ENCODE measurements around the gene RRBP1. TPM values are rescaled to one million over a fixed set of nuclear protein-coding genes. Genes with fewer than 3 reads are reported as not detected.

The RRBP1 gene
- total RNA-seq, 2 donors from 2014 or later, result 313 to 511 TPM

GRCh38 chr20:17626217-17627007, 55.6 kb downstream of the RRBP1 start:
- no peak for TF ChIP-seq POLR2A (IDR thresholded peaks at IDR 0.05)
- TF ChIP-seq CTCF (IDR thresholded peaks at IDR 0.05), result no peak
- Histone ChIP-seq H3K9me3 (no peaks in the 10 kb centered on the region), H3K27me3 (no peaks in the 10 kb centered on the region), H3K27ac (peak overlapping the region; percentile 49 to 79 (median 68)), H3K36me3 (replicated peaks in 1 of 2; ENCODE audit: insufficient read depth in 1 of 2, low read depth in 2 of 2) (peaks cover 37% of the 10 kb centered on the region in 2 donors), H3K4me3 (no peak overlapping the region), H3K4me1 (peaks cover 39% of the 10 kb centered on the region)
- intact Hi-C loops (cut with DNase I), result no loop called here
- whole genome bisulfite sequencing, 2 donors, result 49 to 61% methylated on average over 14 to 18 of the region's 18 CpGs
- DNase-seq, result peak; percentile 79 to 94 (median 83)
- peak; percentile 79 for ATAC-seq

DNA sequence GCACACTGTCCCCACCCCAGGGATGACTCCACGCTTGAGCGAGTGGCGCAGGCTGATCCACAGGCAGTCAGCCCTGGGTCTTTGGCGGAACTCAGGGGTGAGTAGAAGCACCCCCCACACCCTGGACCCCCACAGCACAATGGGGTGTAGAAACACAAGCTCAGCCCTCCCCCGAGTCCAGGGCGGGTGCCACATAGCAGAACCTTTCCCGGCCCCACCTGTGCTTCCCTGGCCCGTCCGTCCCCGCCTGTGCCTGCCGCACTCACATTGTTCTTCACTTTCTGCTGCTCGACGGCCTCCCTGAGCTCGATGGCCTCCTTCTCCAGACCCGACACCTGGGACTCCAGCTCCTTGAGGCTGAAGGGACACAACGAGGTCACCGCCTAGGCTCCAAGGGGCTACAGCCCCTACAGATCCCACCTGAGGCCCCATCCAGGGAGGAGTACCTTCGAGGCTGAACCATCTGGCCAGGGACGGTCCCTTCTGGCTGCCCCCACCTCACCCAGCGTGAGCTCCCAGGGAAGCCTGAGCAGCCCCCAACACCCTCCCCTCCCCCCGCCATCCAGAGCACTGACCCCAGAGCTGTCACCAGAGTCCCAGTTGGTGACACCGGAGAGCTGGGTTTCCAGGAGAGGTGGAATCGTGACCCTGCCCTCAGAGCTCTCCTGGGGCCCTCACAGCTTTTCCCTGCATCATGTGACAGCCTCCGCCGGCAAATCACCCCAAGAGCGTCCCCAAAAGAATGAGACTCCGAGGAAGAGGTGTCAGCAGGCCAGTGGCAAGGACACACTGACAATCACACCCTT, 56.6 kb downstream of the RRBP1 start:
- intact Hi-C loops (cut with DNase I), result no loop called here
- TF ChIP-seq POLR2A (IDR thresholded peaks at IDR 0.05), result no peak
- TF ChIP-seq CTCF (IDR thresholded peaks at IDR 0.05), result no peak
- no peaks in the 10 kb centered on the region for H3K27me3 ChIP-seq
- H3K4me3 ChIP-seq, result no peak overlapping the region
- 80 to 87% methylated on average over 17 to 21 of the region's 27 CpGs for WGBS, 2 donors
- peak in 2 of 4 donors; percentile 13 to 21 for DNase-seq
- peak overlapping the region; percentile 49 to 79 (median 68) for H3K27ac ChIP-seq
- no peaks in the 10 kb centered on the region for H3K9me3 ChIP-seq
- H3K36me3 ChIP-seq (replicated peaks in 1 of 2; ENCODE audit: insufficient read depth in 1 of 2, low read depth in 2 of 2), result peaks cover 45 to 46% of the 10 kb centered on the region in 2 donors
- no peak for ATAC-seq
- peaks cover 39% of the 10 kb centered on the region for H3K4me1 ChIP-seq

DNA sequence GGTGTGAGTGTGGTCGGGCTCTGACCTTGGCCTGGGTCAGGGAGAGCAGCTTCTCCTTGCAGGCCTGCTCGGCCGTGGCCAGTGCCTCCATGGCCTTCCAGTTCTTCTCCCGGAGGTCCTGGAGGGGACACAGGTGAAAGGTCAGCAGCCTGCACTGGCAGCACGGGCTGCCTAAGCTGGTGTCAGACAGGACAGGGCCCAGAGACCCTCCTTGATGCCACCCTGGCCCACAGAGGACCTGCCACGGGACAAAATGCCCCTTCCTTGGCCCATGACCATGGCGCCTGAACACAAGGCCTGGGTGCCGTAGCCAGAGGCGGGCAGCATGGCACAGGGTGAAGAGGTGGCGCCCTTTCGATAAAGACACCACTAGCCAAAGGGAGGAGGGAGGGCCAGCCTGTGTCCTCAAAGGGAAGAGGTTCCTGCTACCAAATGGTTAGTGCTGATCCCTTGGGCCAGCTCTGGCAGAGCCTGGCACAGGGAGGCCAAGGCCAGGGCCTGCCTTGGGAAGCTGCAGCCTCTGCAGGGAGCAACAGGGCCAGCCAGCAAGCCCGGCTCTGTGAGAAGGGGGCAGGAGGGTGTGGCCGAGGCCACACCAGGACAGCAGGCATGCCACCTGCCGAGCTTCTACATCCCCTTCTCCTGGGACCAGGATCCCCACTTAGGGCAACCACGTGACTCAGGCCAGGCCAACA, 57.3 kb downstream of the RRBP1 start:
- TF ChIP-seq CTCF (IDR thresholded peaks at IDR 0.05), result no peak
- no peak for TF ChIP-seq POLR2A (IDR thresholded peaks at IDR 0.05)
- 55 to 58% methylated on average over 7 to 14 of the region's 15 CpGs for WGBS, 2 donors
- H3K36me3 ChIP-seq (replicated peaks in 1 of 2; ENCODE audit: insufficient read depth in 1 of 2, low read depth in 2 of 2), result peaks cover 43 to 49% of the 10 kb centered on the region in 2 donors
- peak in 3 of 4 donors; percentile 14 to 41 (median 28) for DNase-seq
- no peaks in the 10 kb centered on the region for H3K27me3 ChIP-seq
- H3K27ac ChIP-seq, result peak overlapping the region; percentile 32 to 79 (median 52)
- no peak overlapping the region for H3K4me3 ChIP-seq
- ATAC-seq, result no peak
- H3K9me3 ChIP-seq, result no peaks in the 10 kb centered on the region
- H3K4me1 ChIP-seq, result peaks cover 39% of the 10 kb centered on the region
- intact Hi-C loops (cut with DNase I), result no loop called here

DNA sequence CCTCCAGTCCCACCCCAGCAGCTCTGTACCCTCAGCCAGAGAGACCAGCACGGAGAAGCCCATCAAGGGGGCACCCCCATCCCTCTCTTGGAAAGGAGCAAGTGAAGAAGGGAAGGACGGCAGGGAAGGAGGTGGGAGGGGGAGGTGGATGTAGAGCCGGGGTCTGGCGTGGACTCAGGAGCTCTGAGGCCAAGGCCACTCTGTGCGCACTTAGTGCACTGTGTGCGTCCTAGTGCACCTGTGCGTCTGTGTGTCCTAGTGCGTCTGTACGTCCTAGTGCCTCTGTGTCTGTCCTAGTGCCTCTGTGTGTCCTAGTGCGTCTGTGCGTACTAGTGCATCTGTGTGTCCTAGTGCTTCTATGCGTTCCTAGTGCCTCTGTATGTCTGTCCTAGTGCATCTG, 58.0 kb downstream of the RRBP1 start:
- H3K4me3 ChIP-seq, result no peak overlapping the region
- peaks cover 43 to 51% of the 10 kb centered on the region in 2 donors for H3K36me3 ChIP-seq (replicated peaks in 1 of 2; ENCODE audit: insufficient read depth in 1 of 2, low read depth in 2 of 2)
- WGBS, 2 donors, result 62 to 73% methylated on average over 12 of the region's 12 CpGs
- intact Hi-C loops (cut with DNase I), result no loop called here
- no peak for TF ChIP-seq CTCF (IDR thresholded peaks at IDR 0.05)
- TF ChIP-seq POLR2A (IDR thresholded peaks at IDR 0.05), result no peak
- peaks cover 34% of the 10 kb centered on the region for H3K4me1 ChIP-seq
- DNase-seq (peak in 2 of 4 donors; percentile 15 to 27), ATAC-seq (no peak)
- H3K9me3 ChIP-seq, result no peaks in the 10 kb centered on the region
- H3K27me3 ChIP-seq, result no peaks in the 10 kb centered on the region
- peak overlapping the region in 2 of 4 donors; percentile 32 to 56 for H3K27ac ChIP-seq

Measured in body of pancreas (tissue), 4 donors.